GM19328 (cell line): ENCODE measurements around the gene AP1B1.
"Not testable (repeated sequence)": the region's sequence is repeated elsewhere in the genome, so short reads cannot be mapped to it uniquely, and the experiment has no call there.

Source experiments
- ATAC-seq: cut with Tn5 transposase; IDR thresholded peaks from one replicate; pipeline ENCODE4 v1.9.1; 2021; ENCODE audit warnings: mild to moderate bottlenecking, moderate library complexity; ENCODE audit not compliant: unreplicated experiment

AP1B1 gene

GRCh38 chr22:29388759-29389090, 355 bp upstream of the AP1B1 start:
- ATAC-seq: no peak

GRCh38 chr22:29386708-29387107, 1.7 kb downstream of the AP1B1 start:
- no peak for ATAC-seq

- no peak for ATAC-seq
Measured at GRCh38 chr22:29385748-29386147, 2.6 kb downstream of the AP1B1 start.

GRCh38 chr22:29385151-29385704, 3.1 kb downstream of the AP1B1 start:
- ATAC-seq: no peak

- ATAC-seq: no peak
Measured at GRCh38 chr22:29383740-29384139, 4.6 kb downstream of the AP1B1 start.

GRCh38 chr22:29382580-29383302, 5.6 kb downstream of the AP1B1 start:
- ATAC-seq: no peak

- ATAC-seq: no peak
Measured at GRCh38 chr22:29380856-29381255, 7.5 kb downstream of the AP1B1 start.

- no peak for ATAC-seq
Measured at GRCh38 chr22:29380032-29380781, 8.2 kb downstream of the AP1B1 start.

GRCh38 chr22:29379258-29379657, 9.1 kb downstream of the AP1B1 start:
- ATAC-seq: no peak

GRCh38 chr22:29377979-29378378, 10.4 kb downstream of the AP1B1 start:
- no peak for ATAC-seq

- not testable (repeated sequence) for ATAC-seq
Measured at GRCh38 chr22:29376705-29377104, 11.7 kb downstream of the AP1B1 start.

- ATAC-seq: no peak
Measured at GRCh38 chr22:29375398-29376076, 12.8 kb downstream of the AP1B1 start.

- ATAC-seq: not testable (repeated sequence)
Measured at GRCh38 chr22:29374806-29375205, 13.6 kb downstream of the AP1B1 start.

GRCh38 chr22:29374401-29374800, 14.0 kb downstream of the AP1B1 start:
- ATAC-seq: no peak

- no peak for ATAC-seq
Measured at GRCh38 chr22:29370537-29370936, 17.8 kb downstream of the AP1B1 start.

- ATAC-seq: no peak
Measured at GRCh38 chr22:29369460-29369859, 18.9 kb downstream of the AP1B1 start.

- no peak for ATAC-seq
Measured at GRCh38 chr22:29359469-29359868, 28.9 kb downstream of the AP1B1 start.

- ATAC-seq: not testable (repeated sequence)
Measured at GRCh38 chr22:29357193-29357890, 31.0 kb downstream of the AP1B1 start.

- ATAC-seq: no peak
Measured at GRCh38 chr22:29353860-29354259, 34.5 kb downstream of the AP1B1 start.

- no peak for ATAC-seq
Measured at GRCh38 chr22:29353286-29353685, 35.1 kb downstream of the AP1B1 start.

GRCh38 chr22:29352778-29353177, 35.6 kb downstream of the AP1B1 start:
- no peak for ATAC-seq
